HL-60 (cell line): ENCODE data around the gene FRZB.

Source experiments
- GABPA ChIP-seq: IDR thresholded peaks from 2 replicates; pipeline ENCODE4 v1.6.1; 2012; ENCODE audit warnings: low read depth
- POLR2AphosphoS5 ChIP-seq: IDR thresholded peaks from 2 replicates; pipeline ENCODE4 v1.6.1; 2012; ENCODE audit warnings: low read depth
- TF ChIP-seq, protein P1 (sequence below): IDR thresholded peaks from one replicate; pipeline ENCODE4 v1.5.1; 2011; ENCODE audit warnings: low read length, control low read depth, inconsistent platforms; ENCODE audit not compliant: insufficient read depth
- TF ChIP-seq, protein P2 (sequence below): IDR thresholded peaks from 2 replicates; pipeline ENCODE4 v1.6.1; 2012; ENCODE audit warnings: low read depth; ENCODE audit not compliant: insufficient replicate concordance

GRCh38 chr2:182866461-182867406, at the start of gene FRZB:
- TF ChIP-seq POLR2AphosphoS5 (no peak), GABPA (no peak)
- TF ChIP-seq, protein P1, sequence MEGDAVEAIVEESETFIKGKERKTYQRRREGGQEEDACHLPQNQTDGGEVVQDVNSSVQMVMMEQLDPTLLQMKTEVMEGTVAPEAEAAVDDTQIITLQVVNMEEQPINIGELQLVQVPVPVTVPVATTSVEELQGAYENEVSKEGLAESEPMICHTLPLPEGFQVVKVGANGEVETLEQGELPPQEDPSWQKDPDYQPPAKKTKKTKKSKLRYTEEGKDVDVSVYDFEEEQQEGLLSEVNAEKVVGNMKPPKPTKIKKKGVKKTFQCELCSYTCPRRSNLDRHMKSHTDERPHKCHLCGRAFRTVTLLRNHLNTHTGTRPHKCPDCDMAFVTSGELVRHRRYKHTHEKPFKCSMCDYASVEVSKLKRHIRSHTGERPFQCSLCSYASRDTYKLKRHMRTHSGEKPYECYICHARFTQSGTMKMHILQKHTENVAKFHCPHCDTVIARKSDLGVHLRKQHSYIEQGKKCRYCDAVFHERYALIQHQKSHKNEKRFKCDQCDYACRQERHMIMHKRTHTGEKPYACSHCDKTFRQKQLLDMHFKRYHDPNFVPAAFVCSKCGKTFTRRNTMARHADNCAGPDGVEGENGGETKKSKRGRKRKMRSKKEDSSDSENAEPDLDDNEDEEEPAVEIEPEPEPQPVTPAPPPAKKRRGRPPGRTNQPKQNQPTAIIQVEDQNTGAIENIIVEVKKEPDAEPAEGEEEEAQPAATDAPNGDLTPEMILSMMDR: no peak
- TF ChIP-seq, protein P2, sequence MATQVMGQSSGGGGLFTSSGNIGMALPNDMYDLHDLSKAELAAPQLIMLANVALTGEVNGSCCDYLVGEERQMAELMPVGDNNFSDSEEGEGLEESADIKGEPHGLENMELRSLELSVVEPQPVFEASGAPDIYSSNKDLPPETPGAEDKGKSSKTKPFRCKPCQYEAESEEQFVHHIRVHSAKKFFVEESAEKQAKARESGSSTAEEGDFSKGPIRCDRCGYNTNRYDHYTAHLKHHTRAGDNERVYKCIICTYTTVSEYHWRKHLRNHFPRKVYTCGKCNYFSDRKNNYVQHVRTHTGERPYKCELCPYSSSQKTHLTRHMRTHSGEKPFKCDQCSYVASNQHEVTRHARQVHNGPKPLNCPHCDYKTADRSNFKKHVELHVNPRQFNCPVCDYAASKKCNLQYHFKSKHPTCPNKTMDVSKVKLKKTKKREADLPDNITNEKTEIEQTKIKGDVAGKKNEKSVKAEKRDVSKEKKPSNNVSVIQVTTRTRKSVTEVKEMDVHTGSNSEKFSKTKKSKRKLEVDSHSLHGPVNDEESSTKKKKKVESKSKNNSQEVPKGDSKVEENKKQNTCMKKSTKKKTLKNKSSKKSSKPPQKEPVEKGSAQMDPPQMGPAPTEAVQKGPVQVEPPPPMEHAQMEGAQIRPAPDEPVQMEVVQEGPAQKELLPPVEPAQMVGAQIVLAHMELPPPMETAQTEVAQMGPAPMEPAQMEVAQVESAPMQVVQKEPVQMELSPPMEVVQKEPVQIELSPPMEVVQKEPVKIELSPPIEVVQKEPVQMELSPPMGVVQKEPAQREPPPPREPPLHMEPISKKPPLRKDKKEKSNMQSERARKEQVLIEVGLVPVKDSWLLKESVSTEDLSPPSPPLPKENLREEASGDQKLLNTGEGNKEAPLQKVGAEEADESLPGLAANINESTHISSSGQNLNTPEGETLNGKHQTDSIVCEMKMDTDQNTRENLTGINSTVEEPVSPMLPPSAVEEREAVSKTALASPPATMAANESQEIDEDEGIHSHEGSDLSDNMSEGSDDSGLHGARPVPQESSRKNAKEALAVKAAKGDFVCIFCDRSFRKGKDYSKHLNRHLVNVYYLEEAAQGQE: no peak
